ENCODE data around the gene KCNQ4. TPM values are rescaled to one million over a fixed set of nuclear protein-coding genes. Genes with fewer than 3 reads are reported as not detected.

Gene KCNQ4
- total and polyA plus RNA-seq, 10 of the 15 experiments (the other 5 are each of a cell fraction or from before 2014, with no cell fraction given): 0.04 to 0.18 (median 0.08) TPM; not detected in 2

DNA sequence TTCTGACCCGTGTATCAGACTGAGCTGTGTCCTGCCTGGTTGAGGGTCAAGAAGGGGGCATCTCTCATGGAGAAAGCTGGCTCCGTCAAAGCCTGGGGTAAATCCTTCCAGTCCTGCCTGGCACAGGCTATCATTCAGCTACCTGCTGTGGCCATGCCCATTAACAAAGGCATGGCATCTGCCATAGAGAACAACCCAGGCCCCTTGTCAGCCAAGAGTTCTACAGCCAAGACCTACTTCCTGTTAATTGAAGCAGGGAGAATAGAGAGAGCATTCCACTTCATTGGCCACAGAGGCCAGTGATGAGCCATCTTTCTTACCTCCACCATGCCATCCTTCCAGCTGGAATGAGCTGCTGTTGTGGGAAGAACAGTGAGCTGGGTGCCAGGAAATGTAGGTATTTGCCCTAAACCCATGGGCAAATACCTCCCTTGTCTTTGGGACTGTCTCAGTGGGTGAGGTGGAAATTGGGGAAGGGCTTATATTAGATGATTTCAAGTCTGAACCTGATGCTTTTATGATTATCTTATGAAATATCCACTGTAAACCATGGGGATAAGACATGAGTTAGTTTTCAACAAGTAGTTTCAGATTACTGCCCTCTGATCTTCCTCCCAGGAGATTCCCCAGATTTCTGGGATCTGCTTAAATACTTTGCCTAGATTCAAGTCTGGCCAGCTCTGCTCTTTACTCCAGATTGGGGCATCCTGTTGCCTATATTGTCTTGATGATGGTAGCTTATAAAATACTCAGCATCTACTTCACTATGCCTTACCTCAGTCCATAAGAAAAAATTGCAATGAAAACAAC, 11.2 kb upstream of the KCNQ4 start (continued):
- no peak for TF ChIP-seq CTCF (IDR thresholded peaks at IDR 0.05 in 2 of 3, conservative IDR thresholded peaks at IDR 0.05 in 1 of 3; ENCODE audit: control insufficient read depth in 2 of 3, extremely low read depth in 1 of 3, insufficient read depth in 1 of 3, low read depth in 3 of 3, low read length in 3 of 3)
- TF ChIP-seq KAT2A (conservative IDR thresholded peaks at IDR 0.05; ENCODE audit: control insufficient read depth, low read depth, low read length): no peak
- TF ChIP-seq BRCA1 (IDR thresholded peaks at IDR 0.05; ENCODE audit: low read depth, low read length): no peak
- TF ChIP-seq, protein P1, sequence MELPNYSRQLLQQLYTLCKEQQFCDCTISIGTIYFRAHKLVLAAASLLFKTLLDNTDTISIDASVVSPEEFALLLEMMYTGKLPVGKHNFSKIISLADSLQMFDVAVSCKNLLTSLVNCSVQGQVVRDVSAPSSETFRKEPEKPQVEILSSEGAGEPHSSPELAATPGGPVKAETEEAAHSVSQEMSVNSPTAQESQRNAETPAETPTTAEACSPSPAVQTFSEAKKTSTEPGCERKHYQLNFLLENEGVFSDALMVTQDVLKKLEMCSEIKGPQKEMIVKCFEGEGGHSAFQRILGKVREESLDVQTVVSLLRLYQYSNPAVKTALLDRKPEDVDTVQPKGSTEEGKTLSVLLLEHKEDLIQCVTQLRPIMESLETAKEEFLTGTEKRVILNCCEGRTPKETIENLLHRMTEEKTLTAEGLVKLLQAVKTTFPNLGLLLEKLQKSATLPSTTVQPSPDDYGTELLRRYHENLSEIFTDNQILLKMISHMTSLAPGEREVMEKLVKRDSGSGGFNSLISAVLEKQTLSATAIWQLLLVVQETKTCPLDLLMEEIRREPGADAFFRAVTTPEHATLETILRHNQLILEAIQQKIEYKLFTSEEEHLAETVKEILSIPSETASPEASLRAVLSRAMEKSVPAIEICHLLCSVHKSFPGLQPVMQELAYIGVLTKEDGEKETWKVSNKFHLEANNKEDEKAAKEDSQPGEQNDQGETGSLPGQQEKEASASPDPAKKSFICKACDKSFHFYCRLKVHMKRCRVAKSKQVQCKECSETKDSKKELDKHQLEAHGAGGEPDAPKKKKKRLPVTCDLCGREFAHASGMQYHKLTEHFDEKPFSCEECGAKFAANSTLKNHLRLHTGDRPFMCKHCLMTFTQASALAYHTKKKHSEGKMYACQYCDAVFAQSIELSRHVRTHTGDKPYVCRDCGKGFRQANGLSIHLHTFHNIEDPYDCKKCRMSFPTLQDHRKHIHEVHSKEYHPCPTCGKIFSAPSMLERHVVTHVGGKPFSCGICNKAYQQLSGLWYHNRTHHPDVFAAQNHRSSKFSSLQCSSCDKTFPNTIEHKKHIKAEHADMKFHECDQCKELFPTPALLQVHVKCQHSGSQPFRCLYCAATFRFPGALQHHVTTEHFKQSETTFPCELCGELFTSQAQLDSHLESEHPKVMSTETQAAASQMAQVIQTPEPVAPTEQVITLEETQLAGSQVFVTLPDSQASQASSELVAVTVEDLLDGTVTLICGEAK (IDR thresholded peaks at IDR 0.05; ENCODE audit: borderline replicate concordance): no peak
- no peak for TF ChIP-seq CHD1 (IDR thresholded peaks at IDR 0.05; ENCODE audit: low read depth, low read length)

Measured in GM12878 (cell line).